IMR-90 (cell line): ENCODE data around the gene EIF4E1B. TPM values are rescaled to one million over a fixed set of nuclear protein-coding genes. Genes with fewer than 3 reads are reported as not detected.

ENCODE experiments used
- ATAC-seq: fragments of 200-7000 bp; cut with Tn5 transposase; 2 replicates; pipeline ENCODE4 v1.9.1; 2020; ENCODE audit warnings: low read depth, mild to moderate bottlenecking, moderate library complexity
- BruUV-seq: library from RNA; stranded (reverse); fragments of 400-500 nt; replicated peaks from 2 replicates; lab custom pipeline; 2021; lab: Mats Ljungman, UMichigan
- CTCF ChIA-PET: fragments of 300-600 bp; formaldehyde crosslinking; extraction: SDS; loops from one replicate; lab custom pipeline; 2021; ENCODE audit warnings: antibody characterized with exemption; lab: Yijun Ruan, JAX
- POLR2A ChIA-PET: fragments of 300-600 bp; sonication (Branson Sonifier 250); formaldehyde crosslinking; loops from one replicate; lab custom pipeline; 2022; ENCODE audit warnings: antibody characterized with exemption; ENCODE audit not compliant: unreplicated experiment; lab: Charles Lee
- DNase-seq: peaks from one replicate; pipeline ENCODE4 v3.0.0; 2013
- H2AFZ ChIP-seq: replicated peaks from 2 replicates; pipeline ENCODE3; 2013; ENCODE audit warnings: low read length, mild to moderate bottlenecking; ENCODE audit not compliant: poor library complexity
- H2AK5ac ChIP-seq: 2 replicates; pipeline ENCODE4 v1.6.1; 2013; ENCODE audit warnings: low read depth, low read length, inconsistent platforms
- H2AK9ac ChIP-seq: replicated peaks from 2 replicates; pipeline ENCODE3; 2013; ENCODE audit warnings: mild to moderate bottlenecking, low read depth, low read length, moderate library complexity; ENCODE audit not compliant: poor library complexity
- H2BK120ac ChIP-seq: 2 replicates; pipeline ENCODE4 v1.6.1; 2013; ENCODE audit warnings: low read depth, low read length, inconsistent platforms
- H2BK15ac ChIP-seq: 3 replicates; pipeline ENCODE4 v1.6.1; 2013; ENCODE audit warnings: low read depth, low read length, inconsistent platforms
- H2BK20ac ChIP-seq: 2 replicates; pipeline ENCODE4 v1.6.1; 2013; ENCODE audit warnings: low read depth, mild to moderate bottlenecking, inconsistent platforms, low read length, moderate library complexity
- H2BK5ac ChIP-seq: 2 replicates; pipeline ENCODE4 v1.6.1; 2013; ENCODE audit warnings: mild to moderate bottlenecking, low read depth, low read length, inconsistent platforms; ENCODE audit not compliant: poor library complexity, severe bottlenecking
- H3K14ac ChIP-seq: replicated peaks from 2 replicates; pipeline ENCODE4 v1.6.1; 2013; ENCODE audit warnings: low read depth, low read length, inconsistent platforms
- H3K18ac ChIP-seq: 2 replicates; pipeline ENCODE4 v1.6.1; 2013; ENCODE audit warnings: low read depth, low read length, control low read depth
- H3K23ac ChIP-seq: 2 replicates; pipeline ENCODE4 v1.6.1; 2013; ENCODE audit warnings: low read depth, low read length, inconsistent platforms
- H3K27ac ChIP-seq: 2 replicates; pipeline ENCODE4 v1.5.1; 2013; ENCODE audit warnings: mild to moderate bottlenecking, control low read depth, low read length; ENCODE audit not compliant: insufficient read depth
- H3K27me3 ChIP-seq: 2 replicates; pipeline ENCODE4 v1.6.1; 2013; ENCODE audit warnings: low read length; ENCODE audit not compliant: control insufficient read depth, insufficient read depth
- H3K36me3 ChIP-seq: 2 replicates; pipeline ENCODE4 v1.6.1; 2013; ENCODE audit warnings: low read length, mixed read lengths; ENCODE audit not compliant: control insufficient read depth, insufficient read depth
- H3K4ac ChIP-seq: 2 replicates; pipeline ENCODE4 v1.6.1; 2013; ENCODE audit warnings: low read depth, low read length, inconsistent platforms
- H3K4me1 ChIP-seq: 2 replicates; pipeline ENCODE4 v1.6.1; 2013; ENCODE audit warnings: low read length, mixed read lengths; ENCODE audit not compliant: control insufficient read depth, insufficient read depth
- H3K4me2 ChIP-seq: 2 replicates; pipeline ENCODE4 v1.6.1; 2013; ENCODE audit warnings: low read depth, mild to moderate bottlenecking, control low read depth, low read length, moderate library complexity
- H3K4me3 ChIP-seq: 2 replicates; pipeline ENCODE4 v1.5.1; 2013; ENCODE audit warnings: low read depth, mild to moderate bottlenecking, control low read depth, low read length, moderate library complexity; ENCODE audit not compliant: insufficient read depth
- H3K56ac ChIP-seq: 2 replicates; pipeline ENCODE4 v1.6.1; 2013; ENCODE audit warnings: low read length, inconsistent platforms; ENCODE audit not compliant: insufficient read depth; ENCODE audit errors: extremely low read depth
- H3K79me1 ChIP-seq, 2 experiments: 2 replicates each; pipeline ENCODE4 v1.6.1; 2013; ENCODE audit warnings: low read length in 2 of 2, inconsistent platforms in 1 of 2, low read depth in 1 of 2
- H3K9ac ChIP-seq: 2 replicates; pipeline ENCODE4 v1.6.1; 2013; ENCODE audit warnings: low read depth, low read length, control low read depth
- H3K9me1 ChIP-seq: 2 replicates; pipeline ENCODE4 v1.6.1; 2013; ENCODE audit warnings: low read length, inconsistent platforms; ENCODE audit not compliant: insufficient read depth
- H3K9me3 ChIP-seq: 2 replicates; pipeline ENCODE4 v1.6.1; 2013; ENCODE audit warnings: low read length; ENCODE audit not compliant: control insufficient read depth, insufficient read depth
- H4K20me1 ChIP-seq: 2 replicates; pipeline ENCODE4 v1.6.1; 2013; ENCODE audit warnings: low read length, inconsistent platforms; ENCODE audit not compliant: insufficient read depth
- H4K5ac ChIP-seq: 2 replicates; pipeline ENCODE4 v1.6.1; 2013; ENCODE audit warnings: mild to moderate bottlenecking, low read depth, low read length, control low read depth
- H4K8ac ChIP-seq, 2 experiments: 2 replicates each; pipeline ENCODE4 v1.6.1; 2013; ENCODE audit warnings: low read depth in 2 of 2, low read length in 2 of 2, control low read depth in 1 of 2, inconsistent platforms in 1 of 2
- H4K91ac ChIP-seq: 2 replicates; pipeline ENCODE4 v1.6.1; 2013; ENCODE audit warnings: low read depth, low read length, inconsistent platforms; ENCODE audit not compliant: insufficient read depth
- BHLHE40 ChIP-seq: fragments of 150-350 bp; IDR thresholded peaks from 2 replicates; pipeline ENCODE4 v1.6.1; 2016; ENCODE audit warnings: mild to moderate bottlenecking, low read depth, low read length
- CEBPB ChIP-seq: IDR thresholded peaks from 2 replicates; pipeline ENCODE4 v1.6.1; 2012; ENCODE audit warnings: low read depth, low read length, improper control_type of control experiment
- FOS ChIP-seq: fragments of 150-350 bp; IDR thresholded peaks from 2 replicates; pipeline ENCODE4 v1.6.1; 2016; ENCODE audit warnings: low read depth, low read length
- MXI1 ChIP-seq: IDR thresholded peaks from 2 replicates; pipeline ENCODE4 v1.6.1; 2012; ENCODE audit warnings: low read depth, mild to moderate bottlenecking, low read length, moderate library complexity, borderline replicate concordance
- NFE2L2 ChIP-seq: fragments of 150-350 bp; IDR thresholded peaks from 2 replicates; pipeline ENCODE4 v1.6.1; 2016; ENCODE audit warnings: low read depth, mild to moderate bottlenecking, low read length
- POLR2A ChIP-seq: IDR thresholded peaks from 2 replicates; pipeline ENCODE4 v1.6.1; 2012; ENCODE audit warnings: mild to moderate bottlenecking, low read depth, low read length
- RCOR1 ChIP-seq: IDR thresholded peaks from 2 replicates; pipeline ENCODE4 v1.6.1; 2012; ENCODE audit warnings: mild to moderate bottlenecking, low read length, improper control_type of control experiment; ENCODE audit not compliant: insufficient replicate concordance
- RFX5 ChIP-seq: IDR thresholded peaks from 2 replicates; pipeline ENCODE4 v1.8.0; 2012; ENCODE audit warnings: low read depth, mild to moderate bottlenecking, low read length, moderate library complexity
- SMC3 ChIP-seq: fragments of 150-350 bp; IDR thresholded peaks from 2 replicates; pipeline ENCODE4 v1.6.1; 2016; ENCODE audit warnings: low read depth, mild to moderate bottlenecking, antibody characterized with exemption, low read length, moderate library complexity
- WGBS, 2 experiments: methylation state at CpG; one replicate each; pipeline versions ENCODE4 v1.1.5 to v1.1.7; 2013; ENCODE audit warnings: missing lambda C conversion rate in 2 of 2; ENCODE audit not compliant: insufficient read length in 1 of 2; ENCODE audit errors: extremely low coverage in 2 of 2; 5-methylcytosine and 5-hydroxymethylcytosine counted together
- dilution Hi-C: fragments of 300-500 bp; cut with HindIII; formaldehyde crosslinking; loops from one replicate; pipeline ENCODE4 v1.14.3; 2018; ENCODE audit warnings: low sequenced_read_pairs; ENCODE audit not compliant: unreplicated experiment
- in situ Hi-C: fragments of 300-500 bp; cut with MboI; formaldehyde crosslinking; loops from 3 replicates; pipeline ENCODE4 v1.14.3; 2019; ENCODE audit warnings: low sequenced_read_pairs, inconsistent platforms, mixed read lengths
- intact Hi-C: fragments of 100-400 bp; cut with micrococcal nuclease; formaldehyde crosslinking; loops from 2 replicates; pipeline ENCODE4 v1.10.0; 2022
- polyA plus RNA-seq, 3 experiments: library from polyadenylated mRNA; depleted of rRNA; stranded (reverse); fragments of >200 nt; gene quantifications; 2 replicates each; pipeline ENCODE4 v1.2.3, GENCODE V29; 2012; ENCODE audit warnings: low replicate concordance in 1 of 3
- total RNA-seq: library from RNA; depleted of rRNA; stranded (reverse); fragments of >200 nt; gene quantifications from 2 replicates; pipeline ENCODE4 v1.2.3, GENCODE V29; 2012
- TF ChIP-seq, protein P1 (sequence below): fragments of 150-350 bp; IDR thresholded peaks from 2 replicates; pipeline ENCODE4 v1.6.1; 2017; ENCODE audit warnings: mild to moderate bottlenecking, antibody characterized with exemption, low read length, low read depth

Gene EIF4E1B
- total and polyA plus RNA-seq, 2 of the 4 experiments (the other 2 are of a cell fraction) = not detected

DNA sequence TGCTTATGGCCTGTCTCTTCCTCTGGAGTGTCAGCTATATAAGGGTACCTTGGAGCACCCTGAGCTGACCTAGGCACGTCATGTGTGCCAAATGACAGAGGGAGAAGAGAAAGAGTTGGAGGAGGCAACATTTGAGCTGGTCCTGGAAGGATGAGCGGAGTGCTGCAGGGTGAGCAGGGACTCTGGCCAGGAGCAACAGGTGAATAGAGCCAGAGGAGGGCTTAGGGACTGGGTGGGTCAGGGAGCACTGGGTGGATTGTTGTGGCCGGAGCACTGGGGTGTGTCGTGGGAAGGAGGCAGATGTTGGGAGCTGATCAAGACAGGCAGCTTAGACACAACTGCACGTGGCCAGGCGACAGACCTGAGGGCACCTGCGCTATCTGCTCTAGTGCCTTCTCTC is 60.4 kb downstream of the EIF4E1B start:
- TF ChIP-seq, protein P1, sequence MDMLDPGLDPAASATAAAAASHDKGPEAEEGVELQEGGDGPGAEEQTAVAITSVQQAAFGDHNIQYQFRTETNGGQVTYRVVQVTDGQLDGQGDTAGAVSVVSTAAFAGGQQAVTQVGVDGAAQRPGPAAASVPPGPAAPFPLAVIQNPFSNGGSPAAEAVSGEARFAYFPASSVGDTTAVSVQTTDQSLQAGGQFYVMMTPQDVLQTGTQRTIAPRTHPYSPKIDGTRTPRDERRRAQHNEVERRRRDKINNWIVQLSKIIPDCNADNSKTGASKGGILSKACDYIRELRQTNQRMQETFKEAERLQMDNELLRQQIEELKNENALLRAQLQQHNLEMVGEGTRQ = no peak
- TF ChIP-seq RFX5 = no peak
- no peak for TF ChIP-seq CEBPB
- TF ChIP-seq SMC3 = no peak
- no peak for TF ChIP-seq FOS
- no peak for TF ChIP-seq NFE2L2
- TF ChIP-seq BHLHE40 = no peak
- no peak for TF ChIP-seq RCOR1
- no peak for TF ChIP-seq POLR2A
- no peak for TF ChIP-seq MXI1
- POLR2A ChIA-PET = no interaction called here
- peaks cover 58% of the 10 kb centered on the region for H3K27me3 ChIP-seq
- in situ Hi-C loops (no loop called here), intact Hi-C loops (no loop called here), dilution Hi-C loops (no loop called here)
- no peak overlapping the region for H2BK120ac ChIP-seq
- 56% methylated on average over 4 of the region's 7 CpGs; no CpG with 5 or more reads in 1 of the 2 experiments for WGBS, 2 experiments
- H2AK5ac ChIP-seq = no peak overlapping the region
- H3K4me3 ChIP-seq = no peak overlapping the region
- ATAC-seq = no peak
- H2AK9ac ChIP-seq = no peak overlapping the region
- peaks cover 4% of the 10 kb centered on the region; the same call in 1 of the 2 replicates for H3K9me3 ChIP-seq
- DNase-seq = no peak
- CTCF ChIA-PET = no interaction called here
- no peak overlapping the region for H3K56ac ChIP-seq
- no peak overlapping the region for H3K4me2 ChIP-seq
- no peak overlapping the region for H3K18ac ChIP-seq
- no peak overlapping the region for H3K27ac ChIP-seq
- H4K5ac ChIP-seq = no peak overlapping the region
- H4K8ac ChIP-seq = no peak overlapping the region
- H3K9me1 ChIP-seq = no peaks in the 10 kb centered on the region
- H4K20me1 ChIP-seq = no peaks in the 10 kb centered on the region
- no peak overlapping the region for H3K9ac ChIP-seq
- H2BK5ac ChIP-seq = no peak overlapping the region
- no peaks in the 10 kb centered on the region for H3K4me1 ChIP-seq
- no peaks in the 10 kb centered on the region for H3K36me3 ChIP-seq
- BruUV-seq = no TSS peak
- no peaks in the 10 kb centered on the region for H3K79me1 ChIP-seq
- H3K4ac ChIP-seq = no peak overlapping the region
- H4K91ac ChIP-seq = no peak overlapping the region
- no peak overlapping the region for H3K23ac ChIP-seq
- H2AFZ ChIP-seq = no peak overlapping the region
- no peak overlapping the region for H2BK20ac ChIP-seq
- H2BK15ac ChIP-seq = no peak overlapping the region
- no peak overlapping the region for H3K14ac ChIP-seq
